OCI-LY7 (cell line): ENCODE results near the gene KRT73.

Experiments used
- EZH2phosphoT487 ChIP-seq: fragments of 200-600 bp; sonication (generic); IDR thresholded peaks from 2 replicates; pipeline ENCODE4 v1.6.1; 2018; ENCODE audit warnings: low read depth, borderline replicate concordance, mild to moderate bottlenecking, mixed run types, antibody characterized with exemption, low read length, moderate library complexity, mixed read lengths
- TF ChIP-seq, protein P1 (sequence below): fragments of 200-600 bp; sonication (generic); conservative IDR thresholded peaks from 2 replicates; pipeline ENCODE4 v1.5.1; 2014; ENCODE audit warnings: mild to moderate bottlenecking, antibody characterized with exemption, low read length, moderate library complexity, mixed read lengths

DNA sequence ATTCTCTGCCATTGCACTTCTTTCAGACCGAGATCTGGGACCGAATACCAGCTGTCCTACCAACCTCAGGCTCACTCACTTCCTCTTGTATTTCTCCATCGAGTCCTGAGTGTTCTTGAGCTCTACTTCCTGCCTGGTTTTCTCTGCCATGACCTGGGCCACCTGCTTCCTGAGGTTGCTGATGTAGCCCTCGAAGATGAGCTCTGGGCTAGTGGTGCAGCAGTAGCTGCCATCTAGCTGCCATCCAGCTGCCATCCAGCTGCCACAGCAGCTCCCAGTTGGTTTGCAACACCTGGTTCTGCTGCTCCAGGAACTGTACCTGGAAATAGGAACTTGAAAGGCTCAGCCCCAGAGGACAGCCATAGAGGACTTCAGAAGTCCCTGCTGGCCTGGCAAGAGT is 15.0 kb upstream of the KRT73 start:
- no peak for TF ChIP-seq EZH2phosphoT487
- TF ChIP-seq, protein P1, sequence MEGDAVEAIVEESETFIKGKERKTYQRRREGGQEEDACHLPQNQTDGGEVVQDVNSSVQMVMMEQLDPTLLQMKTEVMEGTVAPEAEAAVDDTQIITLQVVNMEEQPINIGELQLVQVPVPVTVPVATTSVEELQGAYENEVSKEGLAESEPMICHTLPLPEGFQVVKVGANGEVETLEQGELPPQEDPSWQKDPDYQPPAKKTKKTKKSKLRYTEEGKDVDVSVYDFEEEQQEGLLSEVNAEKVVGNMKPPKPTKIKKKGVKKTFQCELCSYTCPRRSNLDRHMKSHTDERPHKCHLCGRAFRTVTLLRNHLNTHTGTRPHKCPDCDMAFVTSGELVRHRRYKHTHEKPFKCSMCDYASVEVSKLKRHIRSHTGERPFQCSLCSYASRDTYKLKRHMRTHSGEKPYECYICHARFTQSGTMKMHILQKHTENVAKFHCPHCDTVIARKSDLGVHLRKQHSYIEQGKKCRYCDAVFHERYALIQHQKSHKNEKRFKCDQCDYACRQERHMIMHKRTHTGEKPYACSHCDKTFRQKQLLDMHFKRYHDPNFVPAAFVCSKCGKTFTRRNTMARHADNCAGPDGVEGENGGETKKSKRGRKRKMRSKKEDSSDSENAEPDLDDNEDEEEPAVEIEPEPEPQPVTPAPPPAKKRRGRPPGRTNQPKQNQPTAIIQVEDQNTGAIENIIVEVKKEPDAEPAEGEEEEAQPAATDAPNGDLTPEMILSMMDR = no peak
